ENCODE data around the gene FADS2. TPM values are rescaled to one million over a fixed set of nuclear protein-coding genes. Genes with fewer than 3 reads are reported as not detected.

FADS2 gene
- polyA plus RNA-seq, 2 of the 4 experiments (the other 2 are of a cell fraction), result 215 to 391 TPM

GRCh38 chr11:61792310-61793082, 35.6 kb upstream of the FADS2 start, which contains the start of the genes FEN1 and TMEM258:
FEN1 (plus strand) TSS chr11:61792911; CDS start chr11:61795362, 2,451 bp downstream.
TMEM258 (minus strand) TSS chr11:61792599; CDS start chr11:61792558, 41 bp downstream.
- FAIRE-seq, result no peak

More at GRCh38 chr11:61792310-61793082, 35.6 kb upstream of the FADS2 start, which contains the start of the genes FEN1 and TMEM258:
- TF ChIP-seq KDM5A (IDR thresholded peaks at IDR 0.05) (peak; percentile 89), POLR2AphosphoS2 (conservative IDR thresholded peaks at IDR 0.05; ENCODE audit: low read length) (no peak; the same call in 1 of the 2 replicates), USF2 (IDR thresholded peaks at IDR 0.05) (peak; percentile 97), POLR2A (IDR thresholded peaks at IDR 0.05; ENCODE audit: low read length) (peak; percentile 79), NFE2L2 (conservative IDR thresholded peaks at IDR 0.05; ENCODE audit: low read length) (no peak), E2F6 (IDR thresholded peaks at IDR 0.05; ENCODE audit: borderline replicate concordance, low read depth) (peak; percentile 86), CTCF (IDR thresholded peaks at IDR 0.05) (no peak), ATOH8 (CRISPR knock-in tag; IDR thresholded peaks at IDR 0.05; ENCODE audit: low read depth) (peak; percentile 68; the same call in 1 of the 2 replicates), REST (IDR thresholded peaks at IDR 0.05) (0 out of 2 replicates have a peak, but pooled peaks have one; percentile 33), BHLHE40 (IDR thresholded peaks at IDR 0.05; ENCODE audit: low read depth, low read length) (peak; percentile 26; the same call in 1 of the 2 replicates), HOXA7 (CRISPR knock-in tag; IDR thresholded peaks at IDR 0.05) (no peak), EHMT2 (IDR thresholded peaks at IDR 0.05; ENCODE audit: low read depth) (no peak), TP53 (CRISPR knock-in tag; IDR thresholded peaks at IDR 0.05) (0 out of 2 replicates have a peak, but pooled peaks have one; percentile 18), JUN (IDR thresholded peaks at IDR 0.05) (peak; percentile 75 to 81), TFCP2L1 (CRISPR knock-in tag; IDR thresholded peaks at IDR 0.05) (peak; percentile 33; the same call in 1 of the 2 replicates), BCL3 (IDR thresholded peaks at IDR 0.05) (peak; percentile 83; the same call in 1 of the 3 replicates), PHF8 (IDR thresholded peaks at IDR 0.05; ENCODE audit: borderline replicate concordance, low read depth) (peak; percentile 82; the same call in 1 of the 2 replicates), PBX3 (IDR thresholded peaks at IDR 0.05) (0 out of 2 replicates have a peak, but pooled peaks have one; percentile 34), ZNF302 (CRISPR knock-in tag; IDR thresholded peaks at IDR 0.05) (no peak), MAX (IDR thresholded peaks at IDR 0.05) (peak; percentile 89), HOXB5 (CRISPR knock-in tag; IDR thresholded peaks at IDR 0.05) (0 out of 2 replicates have a peak, but pooled peaks have one; percentile 30), ELK1 (IDR thresholded peaks at IDR 0.05; ENCODE audit: low read depth, low read length) (0 out of 2 replicates have a peak, but pooled peaks have one; percentile 5), CHD4 (IDR thresholded peaks at IDR 0.05; ENCODE audit: borderline replicate concordance) (no peak), HDAC2 (IDR thresholded peaks at IDR 0.05) (peak; percentile 44; the same call in 1 of the 2 replicates)
- DNase-seq (ENCODE audit: low read depth in 1 of 2, low spot score in 1 of 2), result peak; percentile 92 to 95
- Histone ChIP-seq H3K9me3 (no peaks in the 10 kb centered on the region), H3K27ac (peak within 1 kb of the TSS; percentile 92 to 100), H3K4me2 (peak within 1 kb of the TSS; percentile 76), H3K4me1 (peaks cover 24% of the 10 kb centered on the region; the same call in 1 of the 3 replicates), H3K4me3 (peak within 1 kb of the TSS; percentile 56)
- ChIA-PET CTCF (interaction anchor here (0.6 to 10.3 kb wide), 12 partner anchors 9 to 315 kb away, joined by 3 to 147 read pairs (median 4); partner anchors contain the start of genes FADS1 and MYRF), POLR2A (interaction anchor here (1.0 to 2.5 kb wide), 5 partner anchors 10 to 320 kb away, joined by 3 to 17 read pairs (median 4); partner anchors contain the start of gene FADS2)
- under 1% methylated on average over 53 of the region's 61 CpGs for WGBS (ENCODE audit: missing lambda C conversion rate)
- peak; percentile 84 to 90 for ATAC-seq

Data from A549 (cell line).